Measurements from ENCODE around the gene LIX1L. TPM values are rescaled to one million over a fixed set of nuclear protein-coding genes. Genes with fewer than 3 reads are reported as not detected.

The LIX1L gene
- total RNA-seq, 1 donor: 40.2 TPM

GRCh38 chr1:145949219-145949618 lies 8.6 kb downstream of the LIX1L start:
- DNase-seq (ENCODE audit: low read depth): no peak
- no peak for TF ChIP-seq CTCF (IDR thresholded peaks at IDR 0.05; ENCODE audit: insufficient read depth, low read depth, low read length)
- H3K4me3 ChIP-seq (ENCODE audit: low read depth, low read length): no peak overlapping the region

- no peak for TF ChIP-seq CTCF (IDR thresholded peaks at IDR 0.05; ENCODE audit: insufficient read depth, low read depth, low read length)
- H3K4me3 ChIP-seq (ENCODE audit: low read depth, low read length): no peak overlapping the region
- DNase-seq (ENCODE audit: low read depth): no peak
These were observed 10.3 kb downstream of the LIX1L start for GRCh38 chr1:145947551-145947950.

- no peak for DNase-seq (ENCODE audit: low read depth)
- TF ChIP-seq CTCF (IDR thresholded peaks at IDR 0.05; ENCODE audit: insufficient read depth, low read depth, low read length): no peak
- H3K4me3 ChIP-seq (ENCODE audit: low read depth, low read length): no peak overlapping the region
These were observed 11.3 kb downstream of the LIX1L start for GRCh38 chr1:145946477-145946986.

GRCh38 chr1:145944532-145944931 lies 13.3 kb downstream of the LIX1L start:
- no peak overlapping the region for H3K4me3 ChIP-seq (ENCODE audit: low read depth, low read length)
- TF ChIP-seq CTCF (IDR thresholded peaks at IDR 0.05; ENCODE audit: insufficient read depth, low read depth, low read length): no peak
- no peak for DNase-seq (ENCODE audit: low read depth)

- no peak for TF ChIP-seq CTCF (IDR thresholded peaks at IDR 0.05; ENCODE audit: insufficient read depth, low read depth, low read length)
- no peak overlapping the region for H3K4me3 ChIP-seq (ENCODE audit: low read depth, low read length)
- no peak for DNase-seq (ENCODE audit: low read depth)
These were observed 14.9 kb downstream of the LIX1L start for GRCh38 chr1:145942871-145943270.

GRCh38 chr1:145942405-145942804 lies 15.4 kb downstream of the LIX1L start:
- no peak for TF ChIP-seq CTCF (IDR thresholded peaks at IDR 0.05; ENCODE audit: insufficient read depth, low read depth, low read length)
- no peak for DNase-seq (ENCODE audit: low read depth)
- H3K4me3 ChIP-seq (ENCODE audit: low read depth, low read length): no peak overlapping the region

- no peak overlapping the region for H3K4me3 ChIP-seq (ENCODE audit: low read depth, low read length)
- DNase-seq (ENCODE audit: low read depth): no peak
- no peak for TF ChIP-seq CTCF (IDR thresholded peaks at IDR 0.05; ENCODE audit: insufficient read depth, low read depth, low read length)
These were observed 20.4 kb downstream of the LIX1L start for GRCh38 chr1:145937436-145937835.
